ENCODE data around the gene PPP6R2.

PPP6R2 gene

GRCh38 chr22:50313021-50313420, 30.1 kb upstream of the PPP6R2 start:
- no peak for TF ChIP-seq CTCF (IDR thresholded peaks at IDR 0.05)

- no peak for TF ChIP-seq CTCF (IDR thresholded peaks at IDR 0.05)
These were observed 29.5 kb upstream of the PPP6R2 start for GRCh38 chr22:50313600-50313999.

GRCh38 chr22:50314081-50314454, 29.1 kb upstream of the PPP6R2 start:
- TF ChIP-seq CTCF (IDR thresholded peaks at IDR 0.05) = no peak

GRCh38 chr22:50314455-50315288, 28.5 kb upstream of the PPP6R2 start:
- TF ChIP-seq CTCF (IDR thresholded peaks at IDR 0.05) = no peak

- no peak for TF ChIP-seq CTCF (IDR thresholded peaks at IDR 0.05)
These were observed 27.6 kb upstream of the PPP6R2 start for GRCh38 chr22:50315289-50316113.

GRCh38 chr22:50316114-50317065, 26.7 kb upstream of the PPP6R2 start:
- no peak for TF ChIP-seq CTCF (IDR thresholded peaks at IDR 0.05)

- no peak for TF ChIP-seq CTCF (IDR thresholded peaks at IDR 0.05)
These were observed 25.9 kb upstream of the PPP6R2 start for GRCh38 chr22:50317178-50317577.
